ENCODE results near the gene CEP72. TPM values are rescaled to one million over a fixed set of nuclear protein-coding genes. Genes with fewer than 3 reads are reported as not detected.

The CEP72 gene
- total RNA-seq, 1 experiment from 2014 or later = 24.8 TPM

GRCh38 chr5:654071-654778 lies 42.1 kb downstream of the CEP72 start:
- no CpG with 5 or more reads among the region's 17 CpGs for WGBS (ENCODE audit: extremely low coverage, insufficient read length, low lambda C conversion rate)
- Histone ChIP-seq H3K4me1 (ENCODE audit: insufficient read depth, low read length) (no peaks in the 10 kb centered on the region), H2BK5ac (ENCODE audit: insufficient read length, low read length) (no peak overlapping the region), H3K79me1 (ENCODE audit: insufficient read depth, low read depth, low read length, poor library complexity, severe bottlenecking) (no peaks in the 10 kb centered on the region), H3T11ph (ENCODE audit: low read length) (no peak overlapping the region), H3K4me2 (ENCODE audit: insufficient read depth, insufficient read length, low read length) (no peak overlapping the region), H3K4ac (ENCODE audit: low read depth, low read length) (no peak overlapping the region), H3K9me3 (ENCODE audit: control insufficient read depth, low read depth, low read length) (peaks cover 9% of the 10 kb centered on the region), H3K18ac (ENCODE audit: insufficient read length, low read depth, low read length) (no peak overlapping the region), H2BK12ac (ENCODE audit: insufficient read length, low read depth, low read length) (no peak overlapping the region), H4K8ac (replicated peaks; ENCODE audit: insufficient read length, low read depth, low read length) (peak overlapping the region; percentile 10), H3K23ac (ENCODE audit: insufficient read length, low read depth, low read length) (no peak overlapping the region), H4K5ac (ENCODE audit: insufficient read length, low read depth, low read length) (no peak overlapping the region), H3K23me2 (ENCODE audit: insufficient read length, low read depth, low read length, poor library complexity, severe bottlenecking) (no peaks in the 10 kb centered on the region), H3K27ac (ENCODE audit: insufficient read length, low read depth, low read length) (no peak overlapping the region), H2BK120ac (ENCODE audit: low read depth, low read length, poor library complexity, severe bottlenecking) (no peak overlapping the region), H3K14ac (ENCODE audit: insufficient read depth, low read length) (no peak overlapping the region), H2BK15ac (ENCODE audit: low read depth, low read length) (no peak overlapping the region), H2AK5ac (ENCODE audit: insufficient read length, low read length) (no peak overlapping the region), H3K56ac (ENCODE audit: insufficient read length, low read depth, low read length) (no peak overlapping the region), H4K20me1 (ENCODE audit: control insufficient read depth, insufficient read depth, insufficient read length) (no peaks in the 10 kb centered on the region), H3K9ac (ENCODE audit: extremely low read depth, insufficient read length, low read length) (no peak overlapping the region), H4K91ac (ENCODE audit: insufficient read length, low read depth, low read length) (no peak overlapping the region), H2BK20ac (ENCODE audit: low read depth, low read length, poor library complexity, severe bottlenecking) (no peak overlapping the region), H2AFZ (ENCODE audit: low read length) (no peak overlapping the region), H3K79me2 (ENCODE audit: insufficient read depth, low read length) (no peaks in the 10 kb centered on the region), H3K27me3 (ENCODE audit: insufficient read depth, low read length) (no peaks in the 10 kb centered on the region)
- TF ChIP-seq CTCF (conservative IDR thresholded peaks at IDR 0.05) = no peak
- H3K9me3 Mint-ChIP-seq = peaks cover 2 to 9% of the 10 kb centered on the region in 2 experiments; a peak in 2 of 5 replicates
- peak overlapping the region in 1 of 3 experiments; percentile 15; a peak in 1 of 7 replicates for H3K27ac Mint-ChIP-seq
- no peak overlapping the region for H3K4me3 Mint-ChIP-seq
- DNase-seq = no peak
- no peaks in the 10 kb centered on the region for H3K4me1 Mint-ChIP-seq
- peaks cover 44 to 62% (median 54%) of the 10 kb centered on the region in 3 experiments for H3K36me3 Mint-ChIP-seq (ENCODE audit: insufficient read depth in 1 of 3, low read depth in 3 of 3)
- H3K27me3 Mint-ChIP-seq (ENCODE audit: low read depth) = no peaks in the 10 kb centered on the region; the same call in 1 of the 2 replicates

Measured in H9 (cell line).